PC-9 (cell line): ENCODE measurements around the gene SFI1.
"Not testable (repeated sequence)": the region's sequence is repeated elsewhere in the genome, so short reads cannot be mapped to it uniquely, and the experiment has no call there.

Experiments used
- CTCF ChIP-seq: fragments of 200-600 bp; sonication (generic); conservative IDR thresholded peaks from 2 replicates; pipeline ENCODE4 v1.6.1; 2017; ENCODE audit warnings: mixed run types, antibody characterized with exemption, mild to moderate bottlenecking, moderate library complexity
- EZH2 ChIP-seq: fragments of 200-600 bp; sonication (generic); IDR thresholded peaks from 2 replicates; pipeline ENCODE4 v1.8.0; 2017; ENCODE audit warnings: antibody characterized with exemption, low read depth

DNA sequence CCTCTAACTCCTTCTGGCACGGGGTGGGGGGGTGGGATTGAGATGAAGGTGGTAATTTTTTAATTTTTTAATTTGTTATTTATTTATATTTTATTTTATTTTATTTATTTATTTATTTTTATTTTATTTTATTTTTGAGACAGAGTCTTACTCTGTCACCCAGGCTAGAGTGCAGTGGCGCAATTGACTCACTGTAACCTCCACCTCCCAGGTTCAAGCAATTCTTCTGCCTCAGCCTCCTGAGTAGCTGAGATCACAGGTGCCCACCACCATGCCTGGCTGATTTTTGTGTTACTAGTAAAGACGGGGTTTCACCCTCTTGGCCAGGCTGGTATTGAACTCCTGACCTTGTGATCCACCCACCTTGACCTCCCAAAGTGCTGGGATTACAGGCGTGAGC lies 43.8 kb downstream of the SFI1 start:
- not testable (repeated sequence) for TF ChIP-seq CTCF, EZH2
